LNCAP (cell line): Measurements from ENCODE around the gene HTRA1.

Experiments
- TF ChIP-seq, protein P1 (sequence below): fragments of 450-650 bp; IDR thresholded peaks from 2 replicates; pipeline ENCODE4 v1.5.1; 2017; ENCODE audit warnings: mild to moderate bottlenecking

The HTRA1 gene

DNA sequence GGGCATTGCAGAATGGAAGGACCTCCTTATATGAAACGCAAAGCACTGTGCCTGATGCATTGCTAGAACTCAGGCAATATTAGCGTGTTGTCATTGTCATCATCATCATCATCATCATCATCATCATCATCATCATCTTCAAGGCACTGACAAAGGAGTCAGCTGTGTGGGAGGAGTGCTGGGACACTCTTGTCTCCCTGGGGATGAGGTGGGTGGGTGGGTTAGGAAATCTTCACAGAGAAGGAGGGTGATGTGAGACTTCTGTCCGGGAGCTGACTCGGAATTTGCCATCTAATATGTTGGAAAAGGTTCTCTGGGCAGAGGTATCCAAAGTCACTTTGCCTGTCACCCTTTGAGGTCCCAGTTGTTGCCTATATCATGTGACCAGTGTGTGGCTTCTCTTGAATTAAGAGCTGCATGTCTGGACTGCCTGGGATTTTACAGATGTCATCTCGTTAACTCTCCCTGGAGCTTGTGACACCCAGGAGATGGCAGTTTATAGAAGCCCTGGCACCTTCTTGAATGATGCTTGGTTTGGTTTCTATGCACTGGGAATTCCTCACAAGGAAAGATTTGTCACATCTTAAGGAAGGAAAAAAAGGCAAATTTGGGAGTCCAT, 7.1 kb downstream of the HTRA1 start:
- TF ChIP-seq, protein P1, sequence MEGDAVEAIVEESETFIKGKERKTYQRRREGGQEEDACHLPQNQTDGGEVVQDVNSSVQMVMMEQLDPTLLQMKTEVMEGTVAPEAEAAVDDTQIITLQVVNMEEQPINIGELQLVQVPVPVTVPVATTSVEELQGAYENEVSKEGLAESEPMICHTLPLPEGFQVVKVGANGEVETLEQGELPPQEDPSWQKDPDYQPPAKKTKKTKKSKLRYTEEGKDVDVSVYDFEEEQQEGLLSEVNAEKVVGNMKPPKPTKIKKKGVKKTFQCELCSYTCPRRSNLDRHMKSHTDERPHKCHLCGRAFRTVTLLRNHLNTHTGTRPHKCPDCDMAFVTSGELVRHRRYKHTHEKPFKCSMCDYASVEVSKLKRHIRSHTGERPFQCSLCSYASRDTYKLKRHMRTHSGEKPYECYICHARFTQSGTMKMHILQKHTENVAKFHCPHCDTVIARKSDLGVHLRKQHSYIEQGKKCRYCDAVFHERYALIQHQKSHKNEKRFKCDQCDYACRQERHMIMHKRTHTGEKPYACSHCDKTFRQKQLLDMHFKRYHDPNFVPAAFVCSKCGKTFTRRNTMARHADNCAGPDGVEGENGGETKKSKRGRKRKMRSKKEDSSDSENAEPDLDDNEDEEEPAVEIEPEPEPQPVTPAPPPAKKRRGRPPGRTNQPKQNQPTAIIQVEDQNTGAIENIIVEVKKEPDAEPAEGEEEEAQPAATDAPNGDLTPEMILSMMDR: no peak

DNA sequence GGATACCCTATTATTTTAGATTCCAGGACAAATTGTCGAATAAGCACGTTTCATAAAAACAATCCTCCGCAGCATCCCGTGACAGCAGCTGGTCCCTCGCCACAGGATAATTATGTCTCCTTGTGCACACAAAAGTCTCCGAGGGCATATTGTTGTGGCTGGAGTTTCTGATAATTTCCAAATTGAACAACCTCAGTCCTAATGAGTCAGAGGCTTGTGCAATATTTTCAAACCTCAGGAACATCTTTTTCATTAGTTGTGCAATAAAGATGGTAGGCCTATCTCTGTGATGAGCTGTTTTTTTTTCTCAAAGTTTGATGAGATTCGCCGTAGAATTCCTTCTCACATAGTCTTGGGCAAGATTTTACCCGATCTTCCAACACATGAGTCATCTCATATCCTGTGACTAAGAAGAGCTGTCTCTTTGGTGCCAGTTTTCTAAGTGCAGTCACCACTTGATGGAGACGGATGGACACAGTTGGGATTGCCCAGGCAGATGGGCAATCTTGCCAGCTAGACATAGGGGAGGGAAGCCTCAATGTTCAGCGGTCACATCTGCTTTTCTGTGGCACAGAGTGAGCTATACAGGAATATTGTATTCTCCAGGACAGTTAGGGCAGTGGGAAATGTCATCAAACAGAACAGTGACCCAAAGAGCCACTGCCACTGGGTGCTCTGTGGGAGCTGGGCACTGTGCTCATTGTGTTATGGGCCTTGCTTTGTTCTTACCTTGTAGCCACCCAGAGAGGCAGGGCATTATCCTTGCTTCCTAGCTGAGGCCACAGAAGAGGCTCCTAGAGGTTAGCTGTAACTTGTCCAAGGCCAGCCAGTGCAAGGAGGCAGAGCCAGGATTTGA, 7.8 kb downstream of the HTRA1 start:
- TF ChIP-seq, protein P1: no peak

DNA sequence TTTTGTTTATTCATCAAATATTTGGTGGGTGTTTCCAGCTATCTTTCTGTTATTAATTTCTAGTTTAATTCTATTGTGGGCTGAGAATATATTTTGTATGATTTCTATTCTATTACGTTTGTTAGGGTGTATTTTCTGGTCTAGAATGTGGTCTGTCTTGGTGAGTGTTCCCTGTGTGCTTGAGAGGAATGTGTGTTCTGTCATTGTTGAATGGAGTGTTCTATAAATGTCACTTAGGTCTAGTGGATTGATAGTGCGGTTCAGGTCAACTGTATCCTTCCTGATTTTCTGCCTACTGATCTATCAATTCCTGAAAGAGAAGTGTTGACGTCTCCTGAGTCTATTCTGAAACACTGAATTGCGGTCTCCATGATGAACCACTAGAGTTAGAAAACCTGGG, 8.5 kb downstream of the HTRA1 start:
- TF ChIP-seq, protein P1: no peak

DNA sequence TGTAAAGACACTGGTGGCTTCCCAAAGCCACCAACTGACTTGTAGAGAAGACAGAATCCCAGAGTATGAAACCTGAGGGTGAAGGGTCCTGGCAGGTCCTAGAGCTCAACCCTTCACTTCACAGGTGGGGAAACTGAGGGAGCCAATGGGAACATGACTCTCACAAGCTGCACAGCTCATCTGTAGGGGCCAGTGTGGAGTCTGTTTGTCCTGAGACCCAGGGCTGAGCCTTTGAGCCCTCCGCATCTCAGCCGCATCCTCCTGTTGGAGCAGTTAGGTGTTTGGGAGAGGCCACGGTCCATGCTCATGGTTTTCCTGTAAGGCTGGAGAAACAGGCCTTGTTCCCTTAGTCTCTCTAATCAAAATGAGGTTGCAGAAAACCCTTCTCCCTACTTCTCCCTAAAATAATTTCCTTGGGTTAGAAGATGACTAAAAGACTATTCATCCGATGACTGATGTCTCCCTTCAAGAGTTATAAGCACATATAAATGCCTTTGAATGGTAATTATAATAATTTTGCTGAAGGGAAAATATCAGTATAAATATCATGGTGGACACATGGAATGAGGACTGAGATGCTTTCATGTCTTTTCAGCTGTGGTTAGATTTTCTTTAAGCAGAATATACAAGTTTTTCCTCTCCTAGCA, 10.3 kb downstream of the HTRA1 start:
- TF ChIP-seq, protein P1: no peak

DNA sequence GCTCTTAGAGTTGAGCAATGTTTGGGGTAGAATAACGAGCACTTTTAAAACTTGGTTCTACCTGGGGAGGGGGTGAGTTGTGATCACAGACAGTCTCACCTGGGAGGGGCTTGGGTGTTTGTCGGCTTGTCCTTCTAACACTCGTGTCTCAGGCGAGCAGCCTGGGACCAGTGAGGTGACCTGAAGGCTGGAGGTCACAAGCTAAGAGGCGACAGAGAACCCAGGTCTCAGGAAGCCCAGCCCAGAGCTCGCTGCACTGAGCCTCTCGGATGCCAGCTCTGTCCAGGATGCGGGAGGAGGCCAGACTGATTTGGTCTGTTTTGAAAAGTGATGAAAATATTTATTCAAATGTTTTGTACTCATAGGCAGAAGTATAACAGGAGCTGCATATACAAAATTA, 11.8 kb downstream of the HTRA1 start:
- TF ChIP-seq, protein P1: no peak

DNA sequence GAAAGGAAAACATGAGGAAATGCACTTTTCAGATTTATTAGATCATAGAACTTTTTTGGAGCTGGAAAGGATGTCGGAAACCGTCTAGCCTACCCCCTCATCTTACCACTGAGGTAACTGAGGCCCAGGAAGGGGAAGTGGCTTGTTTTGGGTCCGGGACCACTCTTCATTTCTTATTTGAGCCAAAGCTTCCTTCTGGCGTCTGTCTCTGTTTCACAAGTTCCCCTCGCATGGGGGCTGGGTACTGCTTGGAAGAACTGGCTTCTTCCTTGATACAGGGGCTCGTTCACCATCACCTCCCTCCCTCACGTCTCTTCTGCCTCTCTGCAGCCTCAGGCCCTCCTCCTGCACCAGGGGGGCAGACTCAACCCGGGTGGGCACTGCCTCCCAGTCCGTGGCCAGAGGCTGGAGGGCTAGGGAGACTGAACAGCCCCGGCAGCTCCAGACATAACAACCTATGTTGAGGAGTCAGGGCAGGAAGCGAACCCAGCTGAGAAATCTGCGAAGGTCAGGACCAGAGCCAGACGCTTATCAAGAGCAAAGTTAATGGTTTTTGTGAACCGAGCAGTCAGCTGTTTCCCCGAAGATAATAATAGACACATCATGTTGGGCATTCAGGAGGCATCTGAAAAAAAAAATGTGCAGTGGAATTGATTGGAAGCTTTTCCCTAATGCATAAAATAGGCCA, 12.9 kb downstream of the HTRA1 start:
- TF ChIP-seq, protein P1: no peak

DNA sequence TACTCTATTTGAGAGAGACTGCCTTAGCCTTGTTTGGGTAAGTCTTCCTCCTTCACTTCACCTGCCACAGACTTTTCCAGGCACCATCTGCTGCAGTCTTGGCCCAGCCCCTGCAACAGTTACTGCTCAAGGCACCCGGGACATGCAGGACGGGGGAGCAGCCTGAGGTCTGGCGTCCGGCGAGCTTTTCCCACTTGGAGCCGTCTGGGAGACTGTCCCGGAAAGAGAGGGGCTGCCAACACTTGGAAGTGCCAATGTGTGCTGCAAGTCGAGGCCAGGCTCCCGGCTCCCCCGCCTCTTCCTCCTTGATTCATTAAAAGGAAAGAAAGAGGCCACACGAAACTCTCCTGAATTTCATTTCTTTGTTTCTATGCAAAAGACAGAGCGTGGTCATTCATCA, 13.7 kb downstream of the HTRA1 start:
- TF ChIP-seq, protein P1: no peak
